COLO829 (cell line): ENCODE measurements around the gene FAM111A.

Experiments
- DNase-seq: peaks from one replicate; pipeline ENCODE4 v3.0.0; 2012; ENCODE audit warnings: low spot score

The FAM111A gene

GRCh38 chr11:59200423-59200746 is 57.7 kb downstream of the FAM111A start:
- no peak for DNase-seq

DNA sequence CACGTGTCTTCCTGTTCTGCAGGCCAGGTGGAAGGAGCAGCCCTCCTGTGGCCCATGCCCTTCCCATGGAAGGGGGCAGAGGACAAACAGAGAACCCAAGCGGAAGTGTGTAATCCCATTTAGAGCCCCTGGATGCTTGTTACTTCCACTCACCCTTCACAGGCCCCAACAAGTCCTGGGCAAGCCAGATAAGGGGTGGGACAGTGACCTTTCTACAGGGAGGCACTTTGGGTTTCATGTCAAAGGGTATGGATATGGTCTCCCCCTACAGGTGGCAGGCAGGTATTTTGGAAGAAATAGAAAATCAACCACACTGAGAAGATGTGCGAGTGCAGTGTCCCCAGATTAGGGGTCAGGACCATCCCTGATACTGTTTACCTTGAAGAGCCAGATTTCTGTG is 58.7 kb downstream of the FAM111A start:
- DNase-seq, result no peak
